MM.1S (cell line): Measurements from ENCODE around the gene DPY19L3.

ENCODE experiments used
- DNase-seq: peaks from one replicate; pipeline ENCODE4 v3.0.0-alpha.2; 2015
- H2AFZ ChIP-seq: fragments of 300-600 bp; sonication (generic); 2 replicates; pipeline ENCODE4 v1.6.0; 2016; ENCODE audit warnings: antibody characterized with exemption, low read length
- H3F3A ChIP-seq: fragments of 300-600 bp; sonication (generic); 2 replicates; pipeline ENCODE4 v1.6.1; 2016; ENCODE audit warnings: mild to moderate bottlenecking, antibody characterized with exemption, low read length, moderate library complexity, mixed read lengths; ENCODE audit not compliant: insufficient read depth
- H3K27ac ChIP-seq: fragments of 300-600 bp; sonication (generic); 2 replicates; pipeline ENCODE4 v1.5.1; 2016; ENCODE audit warnings: mild to moderate bottlenecking, low read length
- H3K27me3 ChIP-seq: fragments of 300-600 bp; sonication (generic); replicated peaks from 2 replicates; pipeline ENCODE4 v1.6.0; 2016; ENCODE audit warnings: low read length; ENCODE audit not compliant: insufficient read depth
- H3K36me3 ChIP-seq: fragments of 300-600 bp; sonication (generic); replicated peaks from 2 replicates; pipeline ENCODE4 v1.6.1; 2016; ENCODE audit warnings: mild to moderate bottlenecking, low read length, mixed read lengths; ENCODE audit not compliant: insufficient read depth
- H3K4me1 ChIP-seq: fragments of 300-600 bp; sonication (generic); 2 replicates; pipeline ENCODE4 v1.6.1; 2016; ENCODE audit warnings: low read length, mixed read lengths
- H3K4me2 ChIP-seq: fragments of 300-600 bp; sonication (generic); 2 replicates; pipeline ENCODE4 v1.6.0; 2016; ENCODE audit warnings: low read depth, low read length
- H3K4me3 ChIP-seq: fragments of 300-600 bp; sonication (generic); 2 replicates; pipeline ENCODE4 v1.5.1; 2016; ENCODE audit warnings: low read length, mixed read lengths
- H3K79me2 ChIP-seq: fragments of 300-600 bp; sonication (generic); 2 replicates; pipeline ENCODE4 v1.6.1; 2016; ENCODE audit warnings: mixed run types, low read length, mixed read lengths
- H3K9ac ChIP-seq: fragments of 300-600 bp; sonication (generic); 2 replicates; pipeline ENCODE4 v1.6.1; 2016; ENCODE audit warnings: low read length, mixed read lengths
- H3K9me2 ChIP-seq: fragments of 300-600 bp; sonication (generic); replicated peaks from 2 replicates; pipeline ENCODE4 v1.6.1; 2016; ENCODE audit warnings: mild to moderate bottlenecking, low read length, mixed read lengths; ENCODE audit not compliant: insufficient read depth
- H3K9me3 ChIP-seq: fragments of 300-600 bp; sonication (generic); replicated peaks from 2 replicates; pipeline ENCODE4 v1.6.1; 2016; ENCODE audit warnings: mild to moderate bottlenecking, low read length, mixed read lengths; ENCODE audit not compliant: insufficient read depth
- H4K20me1 ChIP-seq: fragments of 300-600 bp; sonication (generic); 2 replicates; pipeline ENCODE4 v1.6.1; 2016; ENCODE audit warnings: mild to moderate bottlenecking, low read length, moderate library complexity, mixed read lengths; ENCODE audit not compliant: insufficient read depth
- CTCF ChIP-seq: fragments of 300-600 bp; sonication (generic); IDR thresholded peaks from 2 replicates; pipeline ENCODE4 v1.5.1; 2016; ENCODE audit warnings: antibody characterized with exemption, low read length, mixed read lengths
- EZH2 ChIP-seq: fragments of 300-600 bp; sonication (generic); optimal IDR thresholded peaks from 2 replicates; pipeline ENCODE3; 2017; ENCODE audit warnings: low read depth, mild to moderate bottlenecking, antibody characterized with exemption, low read length, mixed read lengths
- EZH2phosphoT487 ChIP-seq: fragments of 300-600 bp; sonication (generic); IDR thresholded peaks from 2 replicates; pipeline ENCODE4 v1.6.1; 2018; ENCODE audit warnings: antibody characterized with exemption, low read length

The DPY19L3 gene

GRCh38 chr19:32427536-32427935 lies 22.0 kb downstream of the DPY19L3 start:
- Histone ChIP-seq H3K27ac (no peak overlapping the region), H3K9me2 (no peaks in the 10 kb centered on the region), H3K4me3 (no peak overlapping the region), H3K4me2 (no peak overlapping the region), H3K4me1 (no peaks in the 10 kb centered on the region), H3F3A (no peaks in the 10 kb centered on the region), H2AFZ (no peak overlapping the region), H3K36me3 (no peaks in the 10 kb centered on the region), H3K27me3 (no peaks in the 10 kb centered on the region), H3K9me3 (no peaks in the 10 kb centered on the region), H3K9ac (no peak overlapping the region), H4K20me1 (no peaks in the 10 kb centered on the region), H3K79me2 (no peaks in the 10 kb centered on the region)
- DNase-seq: no peak
- TF ChIP-seq EZH2phosphoT487 (no peak), CTCF (no peak), EZH2 (no peak)

- H3K9me2 ChIP-seq: no peaks in the 10 kb centered on the region
- H3K4me1 ChIP-seq: no peaks in the 10 kb centered on the region
- H3K4me2 ChIP-seq: no peak overlapping the region
- H4K20me1 ChIP-seq: no peaks in the 10 kb centered on the region
- H3K9me3 ChIP-seq: no peaks in the 10 kb centered on the region
- no peak overlapping the region for H3K4me3 ChIP-seq
- H3K27ac ChIP-seq: no peak overlapping the region
- no peak overlapping the region for H3K9ac ChIP-seq
- no peaks in the 10 kb centered on the region for H3K27me3 ChIP-seq
- H3K79me2 ChIP-seq: no peaks in the 10 kb centered on the region
- no peaks in the 10 kb centered on the region for H3K36me3 ChIP-seq
- no peaks in the 10 kb centered on the region for H3F3A ChIP-seq
- no peak for DNase-seq
- no peak for TF ChIP-seq CTCF
- no peak for TF ChIP-seq EZH2
- TF ChIP-seq EZH2phosphoT487: no peak
- no peak overlapping the region for H2AFZ ChIP-seq
Measured at GRCh38 chr19:32436692-32437091, 31.1 kb downstream of the DPY19L3 start.

GRCh38 chr19:32437096-32437495 lies 31.5 kb downstream of the DPY19L3 start:
- Histone ChIP-seq H3K27me3 (no peaks in the 10 kb centered on the region), H3K4me1 (no peaks in the 10 kb centered on the region), H4K20me1 (no peaks in the 10 kb centered on the region), H3K36me3 (no peaks in the 10 kb centered on the region), H3K4me2 (no peak overlapping the region), H3K9me2 (no peaks in the 10 kb centered on the region), H3K27ac (no peak overlapping the region), H3K4me3 (no peak overlapping the region), H3K9ac (no peak overlapping the region), H3K9me3 (no peaks in the 10 kb centered on the region), H2AFZ (no peak overlapping the region), H3K79me2 (no peaks in the 10 kb centered on the region), H3F3A (no peaks in the 10 kb centered on the region)
- no peak for DNase-seq
- no peak for TF ChIP-seq EZH2phosphoT487
- no peak for TF ChIP-seq CTCF
- TF ChIP-seq EZH2: no peak
